PC-3 (cell line): ENCODE measurements around the gene RGL3. TPM values are rescaled to one million over a fixed set of nuclear protein-coding genes. Genes with fewer than 3 reads are reported as not detected.

Experiments
- ATAC-seq: fragments of 200-7000 bp; cut with Tn5 transposase; 2 replicates; pipeline ENCODE4 v1.9.1; 2020; ENCODE audit warnings: mild to moderate bottlenecking, moderate library complexity
- BruUV-seq: library from RNA; stranded (reverse); fragments of 400-500 nt; replicated peaks from 2 replicates; lab custom pipeline; 2021; lab: Mats Ljungman, UMichigan
- CTCF ChIA-PET: fragments of 300-600 bp; sonication (Branson Sonifier 250); formaldehyde crosslinking; loops from one replicate; lab custom pipeline; 2022; ENCODE audit warnings: antibody characterized with exemption; lab: Charles Lee
- POLR2A ChIA-PET: fragments of 300-600 bp; sonication (Branson Sonifier 250); formaldehyde crosslinking; loops from one replicate; lab custom pipeline; 2022; ENCODE audit warnings: antibody characterized with exemption; ENCODE audit not compliant: unreplicated experiment; lab: Charles Lee
- DNase-seq: peaks from one replicate; pipeline ENCODE4 v3.0.0-alpha.2; 2015
- H2AFZ ChIP-seq: fragments of 300-600 bp; sonication (generic); 2 replicates; pipeline ENCODE4 v1.6.0; 2016; ENCODE audit warnings: antibody characterized with exemption, low read length
- H3F3A ChIP-seq: fragments of 300-600 bp; sonication (generic); one replicate; pipeline ENCODE4 v1.6.0; 2017; ENCODE audit warnings: antibody characterized with exemption, low read length, control low read depth, mild to moderate bottlenecking; ENCODE audit not compliant: unreplicated experiment
- H3K27ac ChIP-seq: fragments of 300-600 bp; sonication (generic); 2 replicates; pipeline ENCODE4 v1.5.1; 2016; ENCODE audit warnings: mild to moderate bottlenecking, low read length
- H3K27me3 ChIP-seq: fragments of 300-600 bp; sonication (generic); 2 replicates; pipeline ENCODE4 v1.6.1; 2016; ENCODE audit warnings: low read length, mixed read lengths
- H3K36me3 ChIP-seq: fragments of 300-600 bp; sonication (generic); 2 replicates; pipeline ENCODE4 v1.6.1; 2016; ENCODE audit warnings: low read depth, mixed run types, low read length, mixed read lengths
- H3K4me1 ChIP-seq: fragments of 300-600 bp; sonication (generic); 2 replicates; pipeline ENCODE4 v1.5.1; 2016; ENCODE audit warnings: low read length; ENCODE audit not compliant: insufficient read depth
- H3K4me2 ChIP-seq: fragments of 300-600 bp; sonication (generic); 2 replicates; pipeline ENCODE4 v1.6.0; 2016; ENCODE audit warnings: low read length
- H3K4me3 ChIP-seq: fragments of 300-600 bp; sonication (generic); 2 replicates; pipeline ENCODE4 v1.5.1; 2016; ENCODE audit warnings: mild to moderate bottlenecking, low read length, mixed read lengths
- H3K79me2 ChIP-seq: fragments of 300-600 bp; sonication (generic); 2 replicates; pipeline ENCODE4 v1.6.1; 2017; ENCODE audit warnings: low read length, mixed read lengths
- H3K9ac ChIP-seq: fragments of 300-600 bp; sonication (generic); 2 replicates; pipeline ENCODE4 v1.6.0; 2016; ENCODE audit warnings: mild to moderate bottlenecking, low read length
- H3K9me2 ChIP-seq: fragments of 300-600 bp; sonication (generic); replicated peaks from 2 replicates; pipeline ENCODE4 v1.6.1; 2016; ENCODE audit warnings: mixed run types, low read length, mixed read lengths
- H3K9me3 ChIP-seq: fragments of 300-600 bp; sonication (generic); 2 replicates; pipeline ENCODE4 v1.6.1; 2016; ENCODE audit warnings: low read length, mixed read lengths
- H4K20me1 ChIP-seq: fragments of 300-600 bp; sonication (generic); 2 replicates; pipeline ENCODE4 v1.6.1; 2016; ENCODE audit warnings: low read length, mixed read lengths
- EZH2 ChIP-seq: fragments of 300-600 bp; sonication (generic); IDR thresholded peaks from one replicate; pipeline ENCODE4 v1.6.1; 2017; ENCODE audit warnings: antibody characterized with exemption, mild to moderate bottlenecking, low read length; ENCODE audit not compliant: unreplicated experiment
- EZH2phosphoT487 ChIP-seq: fragments of 300-600 bp; sonication (generic); IDR thresholded peaks from 2 replicates; pipeline ENCODE4 v1.6.1; 2018; ENCODE audit warnings: mild to moderate bottlenecking, antibody characterized with exemption, low read length, borderline replicate concordance
- intact Hi-C: fragments of 100-400 bp; cut with micrococcal nuclease; formaldehyde crosslinking; loops from 2 replicates; pipeline ENCODE4 v1.9.0; 2023
- total RNA-seq: library from RNA; depleted of rRNA; stranded (reverse); fragments of >200 nt; gene quantifications from 2 replicates; pipeline ENCODE4 v1.2.3, GENCODE V29; 2014; rRNA removed
- TF ChIP-seq, protein P1 (sequence below): fragments of 300-600 bp; sonication (generic); conservative IDR thresholded peaks from 2 replicates; pipeline ENCODE4 v1.5.1; 2017; ENCODE audit warnings: antibody characterized with exemption, low read depth, mild to moderate bottlenecking, low read length

Gene RGL3
- total RNA-seq, 1 experiment from 2014 or later = 23.5 TPM

DNA sequence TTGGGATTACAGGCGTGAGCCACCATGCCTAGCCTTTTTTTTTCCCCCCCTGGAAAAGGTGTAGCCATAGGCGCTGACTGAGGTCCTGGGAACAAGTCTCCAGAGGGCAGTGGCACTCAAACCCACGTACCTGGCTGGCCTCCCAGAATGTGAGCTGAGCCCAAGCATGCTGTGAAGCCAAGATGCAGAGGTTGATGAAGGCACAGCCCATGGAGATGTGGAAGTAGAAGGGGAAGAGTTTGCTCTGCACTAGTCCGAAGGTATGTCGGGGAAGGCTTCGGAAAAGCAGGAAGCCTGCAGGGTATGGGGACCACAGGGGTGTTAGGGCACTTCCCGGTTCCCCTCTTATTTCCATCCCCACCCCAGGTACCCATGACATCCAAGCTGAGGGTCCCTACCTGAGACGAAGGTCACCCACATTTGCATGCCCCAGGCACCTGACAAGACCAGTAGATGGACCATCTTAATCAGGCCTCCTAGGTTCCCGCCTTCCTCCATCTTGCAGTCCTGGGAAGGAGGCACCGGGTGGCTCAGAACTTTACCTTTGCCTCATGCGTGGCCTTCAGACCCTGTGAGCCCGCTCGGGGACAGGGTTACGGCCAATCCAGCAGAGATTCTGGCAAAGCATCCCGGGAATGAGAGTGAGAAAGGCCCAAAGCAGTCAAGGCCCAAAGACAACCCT lies 73.9 kb downstream of the RGL3 start:
- peaks cover 23% of the 10 kb centered on the region for H3K79me2 ChIP-seq
- H3K9me3 ChIP-seq = no peaks in the 10 kb centered on the region
- ChIA-PET POLR2A (interaction anchor here (0.5 to 0.9 kb wide), 2 partner anchors 36 to 160 kb away, joined by 5 to 9 read pairs; partner anchors contain the start of gene ZNF653), CTCF (interaction anchor here (0.7 to 1.9 kb wide), 5 partner anchors 32 to 51 kb away, joined by 3 to 9 read pairs (median 7); no protein-coding TSS in a partner anchor)
- H3K4me3 ChIP-seq = peak overlapping the region; percentile 80
- H3K9ac ChIP-seq = peak overlapping the region; percentile 87
- H3F3A ChIP-seq = no peaks in the 10 kb centered on the region
- intact Hi-C loops = no loop called here
- H3K27me3 ChIP-seq = no peaks in the 10 kb centered on the region
- peak overlapping the region; percentile 84 for H3K4me2 ChIP-seq
- BruUV-seq = no TSS peak
- no peaks in the 10 kb centered on the region for H4K20me1 ChIP-seq
- H3K36me3 ChIP-seq = peaks cover 7% of the 10 kb centered on the region
- ATAC-seq = 0 out of 2 replicates have a peak, but pooled peaks have one; percentile 2
- peak overlapping the region; percentile 72 for H3K27ac ChIP-seq
- peak overlapping the region; percentile 86 for H2AFZ ChIP-seq
- H3K9me2 ChIP-seq = no peaks in the 10 kb centered on the region
- TF ChIP-seq EZH2 (no peak), EZH2phosphoT487 (no peak)
- TF ChIP-seq, protein P1, sequence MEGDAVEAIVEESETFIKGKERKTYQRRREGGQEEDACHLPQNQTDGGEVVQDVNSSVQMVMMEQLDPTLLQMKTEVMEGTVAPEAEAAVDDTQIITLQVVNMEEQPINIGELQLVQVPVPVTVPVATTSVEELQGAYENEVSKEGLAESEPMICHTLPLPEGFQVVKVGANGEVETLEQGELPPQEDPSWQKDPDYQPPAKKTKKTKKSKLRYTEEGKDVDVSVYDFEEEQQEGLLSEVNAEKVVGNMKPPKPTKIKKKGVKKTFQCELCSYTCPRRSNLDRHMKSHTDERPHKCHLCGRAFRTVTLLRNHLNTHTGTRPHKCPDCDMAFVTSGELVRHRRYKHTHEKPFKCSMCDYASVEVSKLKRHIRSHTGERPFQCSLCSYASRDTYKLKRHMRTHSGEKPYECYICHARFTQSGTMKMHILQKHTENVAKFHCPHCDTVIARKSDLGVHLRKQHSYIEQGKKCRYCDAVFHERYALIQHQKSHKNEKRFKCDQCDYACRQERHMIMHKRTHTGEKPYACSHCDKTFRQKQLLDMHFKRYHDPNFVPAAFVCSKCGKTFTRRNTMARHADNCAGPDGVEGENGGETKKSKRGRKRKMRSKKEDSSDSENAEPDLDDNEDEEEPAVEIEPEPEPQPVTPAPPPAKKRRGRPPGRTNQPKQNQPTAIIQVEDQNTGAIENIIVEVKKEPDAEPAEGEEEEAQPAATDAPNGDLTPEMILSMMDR = no peak
- DNase-seq = peak; percentile 63
- H3K4me1 ChIP-seq = peaks cover 36% of the 10 kb centered on the region

Other genes with a start within 250 kb of the RGL3 start
- 96.6 and 98.4 TPM in 2 replicates for gene KANK2, start 221.8 kb downstream of the RGL3 start, total RNA-seq
- gene ANGPTL8, start 179.7 kb downstream of the RGL3 start, total RNA-seq = not detected in 2 replicates
- gene DOCK6, start 156.8 kb downstream of the RGL3 start, total RNA-seq = 28.0 and 29.4 TPM in 2 replicates
- not detected in 2 replicates for gene TSPAN16, start 123.2 kb downstream of the RGL3 start, total RNA-seq
- 34.4 and 37.9 TPM in 2 replicates for gene RAB3D, start 79.7 kb downstream of the RGL3 start, total RNA-seq
- gene TMEM205, start 73.0 kb downstream of the RGL3 start, total RNA-seq = 202 and 224 TPM in 2 replicates
- gene CCDC159, start 72.8 kb downstream of the RGL3 start, total RNA-seq = 10.3 and 14.5 TPM in 2 replicates
- gene PLPPR2, start 63.9 kb downstream of the RGL3 start, total RNA-seq = 38.0 and 51.2 TPM in 2 replicates
- gene SWSAP1, start 44.6 kb downstream of the RGL3 start, total RNA-seq = 5.2 and 6.1 TPM in 2 replicates
- 23.0 and 23.2 TPM in 2 replicates for gene EPOR, start 35.0 kb downstream of the RGL3 start, total RNA-seq
- gene ODAD3, start 15.8 kb upstream of the RGL3 start, total RNA-seq = 0.52 and 3.9 TPM in 2 replicates
- 222 and 266 TPM in 2 replicates for gene PRKCSH, start 16.3 kb upstream of the RGL3 start, total RNA-seq
- not detected in 2 replicates for gene ELAVL3, start 61.7 kb upstream of the RGL3 start, total RNA-seq
- gene ZNF653, start 86.5 kb upstream of the RGL3 start, total RNA-seq = 14.2 and 16.2 TPM in 2 replicates
- 126 and 156 TPM in 2 replicates for gene ECSIT, start 109.8 kb upstream of the RGL3 start, total RNA-seq
- 0.77 TPM in 1 of 2 replicates, not detected in the other for gene CNN1, start 119.5 kb upstream of the RGL3 start, total RNA-seq
- 91.9 and 105 TPM in 2 replicates for gene ELOF1, start 139.9 kb upstream of the RGL3 start, total RNA-seq
- not detected in 2 replicates for gene ACP5, start 158.3 kb upstream of the RGL3 start, total RNA-seq
- gene ZNF627, start 178.2 kb upstream of the RGL3 start, total RNA-seq = 8.5 and 14.2 TPM in 2 replicates